Progenitor cell of endocrine pancreas (in vitro differentiated cells): ENCODE results near the gene TTLL11. TPM values are rescaled to one million over a fixed set of nuclear protein-coding genes. Genes with fewer than 3 reads are reported as not detected.

Source experiments
- DNase-seq: peaks from one replicate; pipeline ENCODE4 v3.0.0; 2021; ENCODE audit warnings: low spot score; ENCODE audit not compliant: unreplicated experiment
- H3K27ac Mint-ChIP-seq: 2 replicates; pipeline ENCODE4 v1.8.0; 2021; ENCODE audit warnings: mild to moderate bottlenecking, moderate library complexity, mixed read lengths
- H3K27me3 Mint-ChIP-seq: 2 replicates; pipeline ENCODE4 v1.8.0; 2021; ENCODE audit warnings: mixed read lengths
- H3K36me3 Mint-ChIP-seq: 2 replicates; pipeline ENCODE4 v1.8.0; 2022; ENCODE audit warnings: mixed read lengths; ENCODE audit not compliant: insufficient read depth
- H3K4me1 Mint-ChIP-seq: 2 replicates; pipeline ENCODE4 v1.8.0; 2021; ENCODE audit warnings: low read depth, mixed read lengths
- H3K4me3 Mint-ChIP-seq: 2 replicates; pipeline ENCODE4 v1.8.0; 2021; ENCODE audit warnings: low read depth, mild to moderate bottlenecking, moderate library complexity, mixed read lengths
- H3K9me3 Mint-ChIP-seq: 2 replicates; pipeline ENCODE4 v1.8.0; 2021; ENCODE audit warnings: low read depth, mixed read lengths
- total RNA-seq: library from RNA; stranded (reverse); gene quantifications from 2 replicates; pipeline ENCODE4 v1.2.1, GENCODE V29; 2021
- TF ChIP-seq, protein P1 (sequence below): fragments of 200-600 bp; sonication (generic); IDR thresholded peaks from one replicate; pipeline ENCODE4 v1.5.0; 2021; ENCODE audit warnings: antibody characterized with exemption, mild to moderate bottlenecking; ENCODE audit not compliant: unreplicated experiment

The TTLL11 gene
- total RNA-seq, 1 donor from 2014 or later: 5.3 TPM

GRCh38 chr9:122096620-122097415 is 3.7 kb upstream of the TTLL11 start:
- TF ChIP-seq, protein P1, sequence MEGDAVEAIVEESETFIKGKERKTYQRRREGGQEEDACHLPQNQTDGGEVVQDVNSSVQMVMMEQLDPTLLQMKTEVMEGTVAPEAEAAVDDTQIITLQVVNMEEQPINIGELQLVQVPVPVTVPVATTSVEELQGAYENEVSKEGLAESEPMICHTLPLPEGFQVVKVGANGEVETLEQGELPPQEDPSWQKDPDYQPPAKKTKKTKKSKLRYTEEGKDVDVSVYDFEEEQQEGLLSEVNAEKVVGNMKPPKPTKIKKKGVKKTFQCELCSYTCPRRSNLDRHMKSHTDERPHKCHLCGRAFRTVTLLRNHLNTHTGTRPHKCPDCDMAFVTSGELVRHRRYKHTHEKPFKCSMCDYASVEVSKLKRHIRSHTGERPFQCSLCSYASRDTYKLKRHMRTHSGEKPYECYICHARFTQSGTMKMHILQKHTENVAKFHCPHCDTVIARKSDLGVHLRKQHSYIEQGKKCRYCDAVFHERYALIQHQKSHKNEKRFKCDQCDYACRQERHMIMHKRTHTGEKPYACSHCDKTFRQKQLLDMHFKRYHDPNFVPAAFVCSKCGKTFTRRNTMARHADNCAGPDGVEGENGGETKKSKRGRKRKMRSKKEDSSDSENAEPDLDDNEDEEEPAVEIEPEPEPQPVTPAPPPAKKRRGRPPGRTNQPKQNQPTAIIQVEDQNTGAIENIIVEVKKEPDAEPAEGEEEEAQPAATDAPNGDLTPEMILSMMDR: no peak
- DNase-seq: no peak
- no peaks in the 10 kb centered on the region for H3K36me3 Mint-ChIP-seq
- no peak overlapping the region for H3K4me3 Mint-ChIP-seq
- peaks cover 5% of the 10 kb centered on the region for H3K4me1 Mint-ChIP-seq
- H3K27ac Mint-ChIP-seq: no peak overlapping the region
- no peaks in the 10 kb centered on the region for H3K9me3 Mint-ChIP-seq
- H3K27me3 Mint-ChIP-seq: peaks cover 51% of the 10 kb centered on the region

DNA sequence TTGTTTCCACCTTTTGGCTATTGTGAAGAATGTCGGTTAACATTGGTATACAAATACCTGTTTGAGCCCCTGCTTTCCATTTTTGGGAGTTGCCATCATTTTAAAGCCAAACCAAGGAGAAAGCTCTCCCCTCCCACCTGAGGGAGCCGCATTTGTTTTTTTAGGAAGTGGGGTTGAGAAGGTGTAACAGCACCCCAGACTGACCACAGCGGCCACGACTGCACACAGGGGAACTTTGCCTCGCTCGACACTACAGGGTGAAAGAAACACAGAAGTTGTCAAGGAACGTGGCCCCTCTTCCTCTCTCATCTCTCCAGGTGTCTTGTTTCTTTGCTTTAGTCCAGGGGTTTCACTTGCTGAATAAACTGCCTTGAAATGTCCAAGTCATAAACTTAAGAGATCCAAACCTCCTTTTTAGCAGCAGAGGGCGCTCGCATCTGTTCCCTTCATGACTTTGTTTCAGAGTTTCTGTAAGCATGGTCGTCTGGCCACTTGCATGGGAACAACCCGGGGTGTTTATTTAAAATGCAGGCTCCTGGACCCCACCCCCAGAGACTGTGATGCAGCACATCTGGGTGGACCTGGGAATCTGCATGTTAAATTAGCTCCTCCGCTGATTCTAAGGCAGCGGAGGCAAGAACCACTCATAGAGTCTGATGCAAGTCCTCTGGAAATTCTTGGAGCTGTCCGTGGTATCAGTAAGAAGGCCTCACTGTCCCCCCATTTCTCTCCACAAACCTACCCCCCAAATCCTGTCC is 2.1 kb upstream of the TTLL11 start:
- peaks cover 46% of the 10 kb centered on the region for H3K27me3 Mint-ChIP-seq
- no peaks in the 10 kb centered on the region for H3K36me3 Mint-ChIP-seq
- DNase-seq: peak; percentile 34
- no peaks in the 10 kb centered on the region for H3K9me3 Mint-ChIP-seq
- H3K4me3 Mint-ChIP-seq: peak overlapping the region; percentile 31
- TF ChIP-seq, protein P1: peak; percentile 77
- no peak overlapping the region for H3K27ac Mint-ChIP-seq
- peaks cover 9% of the 10 kb centered on the region for H3K4me1 Mint-ChIP-seq

GRCh38 chr9:122091682-122092592 is 1.2 kb downstream of the TTLL11 start:
- H3K4me3 Mint-ChIP-seq: peak overlapping the region; percentile 78
- H3K9me3 Mint-ChIP-seq: no peaks in the 10 kb centered on the region
- H3K27ac Mint-ChIP-seq: peak overlapping the region; percentile 51
- no peaks in the 10 kb centered on the region for H3K36me3 Mint-ChIP-seq
- peaks cover 25% of the 10 kb centered on the region for H3K27me3 Mint-ChIP-seq
- TF ChIP-seq, protein P1: no peak
- no peak for DNase-seq
- peaks cover 9% of the 10 kb centered on the region for H3K4me1 Mint-ChIP-seq

GRCh38 chr9:122090981-122091380 is 2.1 kb downstream of the TTLL11 start:
- Mint-ChIP-seq H3K27ac (no peak overlapping the region), H3K9me3 (no peaks in the 10 kb centered on the region), H3K4me1 (peaks cover 9% of the 10 kb centered on the region), H3K27me3 (peaks cover 18% of the 10 kb centered on the region), H3K4me3 (no peak overlapping the region), H3K36me3 (no peaks in the 10 kb centered on the region)
- no peak for DNase-seq
- TF ChIP-seq, protein P1: no peak
